RWPE1 (cell line): ENCODE data around the gene IFTAP.
"Not testable (repeated sequence)": the region's sequence is repeated elsewhere in the genome, so short reads cannot be mapped to it uniquely, and the experiment has no call there.

Experiments
- CTCF ChIA-PET: fragments of 350-600 bp; sonication (Branson Sonifier 250); formaldehyde crosslinking; extraction: SDS; loops from one replicate; lab custom pipeline; 2021; lab: Yijun Ruan, JAX
- POLR2A ChIA-PET: fragments of 400-600 bp; formaldehyde crosslinking; extraction: SDS; loops from one replicate; lab custom pipeline; 2020; ENCODE audit warnings: antibody characterized with exemption; ENCODE audit not compliant: low non-redundant PET; lab: Yijun Ruan, JAX
- DNase-seq: peaks from one replicate; pipeline ENCODE4 v3.0.0; 2012; ENCODE audit warnings: low spot score
- H3K27ac ChIP-seq: fragments of 450-650 bp; 2 replicates; pipeline ENCODE4 v1.5.1; 2017
- TF ChIP-seq, protein P1 (sequence below): fragments of 450-650 bp; conservative IDR thresholded peaks from 2 replicates; pipeline ENCODE4 v1.5.1; 2017; ENCODE audit warnings: low read depth, mild to moderate bottlenecking

Gene IFTAP

DNA sequence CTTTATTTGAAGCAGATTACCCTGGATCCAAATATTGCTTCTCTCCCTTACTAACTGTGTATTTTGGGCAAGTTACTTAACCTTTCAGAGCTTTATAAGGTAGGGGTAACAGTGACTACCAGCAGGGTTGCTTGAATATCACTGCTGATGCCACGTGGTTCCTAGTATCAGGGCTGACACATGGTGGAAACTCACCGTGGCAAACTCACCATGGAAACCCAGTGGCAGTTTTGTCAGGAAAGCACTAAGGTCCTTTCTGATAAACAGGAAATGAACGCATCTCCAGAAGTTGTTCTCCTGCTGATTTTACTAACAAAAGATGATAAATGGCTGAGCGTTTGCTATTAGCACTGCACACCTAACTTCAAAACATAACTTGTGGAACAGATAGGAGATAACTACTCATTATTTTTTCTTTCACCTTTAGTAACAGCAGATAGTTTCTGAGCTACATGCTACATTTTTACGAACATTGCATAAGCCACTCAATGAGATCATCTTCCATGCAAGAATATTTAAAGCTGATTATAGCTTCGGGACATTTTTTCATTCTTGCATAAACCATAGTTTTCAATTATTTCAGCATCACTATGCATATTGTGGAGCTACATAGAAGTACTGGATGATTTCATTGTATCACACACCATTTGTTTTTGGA is 63.4 kb downstream of the IFTAP start:
- H3K27ac ChIP-seq, result no peak overlapping the region
- DNase-seq, result no peak
- ChIA-PET POLR2A (no interaction called here), CTCF (interaction anchor here (0.5 kb wide), 1 partner anchor 884 kb away, joined by 4 read pairs; no protein-coding TSS in a partner anchor)
- TF ChIP-seq, protein P1, sequence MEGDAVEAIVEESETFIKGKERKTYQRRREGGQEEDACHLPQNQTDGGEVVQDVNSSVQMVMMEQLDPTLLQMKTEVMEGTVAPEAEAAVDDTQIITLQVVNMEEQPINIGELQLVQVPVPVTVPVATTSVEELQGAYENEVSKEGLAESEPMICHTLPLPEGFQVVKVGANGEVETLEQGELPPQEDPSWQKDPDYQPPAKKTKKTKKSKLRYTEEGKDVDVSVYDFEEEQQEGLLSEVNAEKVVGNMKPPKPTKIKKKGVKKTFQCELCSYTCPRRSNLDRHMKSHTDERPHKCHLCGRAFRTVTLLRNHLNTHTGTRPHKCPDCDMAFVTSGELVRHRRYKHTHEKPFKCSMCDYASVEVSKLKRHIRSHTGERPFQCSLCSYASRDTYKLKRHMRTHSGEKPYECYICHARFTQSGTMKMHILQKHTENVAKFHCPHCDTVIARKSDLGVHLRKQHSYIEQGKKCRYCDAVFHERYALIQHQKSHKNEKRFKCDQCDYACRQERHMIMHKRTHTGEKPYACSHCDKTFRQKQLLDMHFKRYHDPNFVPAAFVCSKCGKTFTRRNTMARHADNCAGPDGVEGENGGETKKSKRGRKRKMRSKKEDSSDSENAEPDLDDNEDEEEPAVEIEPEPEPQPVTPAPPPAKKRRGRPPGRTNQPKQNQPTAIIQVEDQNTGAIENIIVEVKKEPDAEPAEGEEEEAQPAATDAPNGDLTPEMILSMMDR, result no peak

DNA sequence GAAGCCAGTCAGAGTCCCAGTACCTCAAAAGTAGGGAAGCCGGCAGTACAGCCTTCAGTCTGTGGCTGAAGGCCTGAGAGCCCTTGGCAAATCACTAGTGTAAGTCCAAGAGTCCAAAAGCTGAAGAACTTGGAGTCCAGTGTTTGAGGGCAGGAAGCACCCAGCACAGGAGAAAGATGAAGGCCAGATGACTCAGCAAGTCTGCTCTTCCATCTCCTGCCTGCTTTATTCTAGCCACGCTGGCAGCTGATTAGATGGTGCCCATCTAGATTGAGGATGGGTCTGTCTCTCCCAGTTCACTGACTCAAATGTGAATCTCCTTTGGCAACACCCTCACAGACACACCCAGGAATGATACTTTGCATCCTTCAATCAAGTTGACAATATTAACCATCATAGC is 67.1 kb downstream of the IFTAP start:
- POLR2A ChIA-PET, CTCF ChIA-PET, DNase-seq, H3K27ac ChIP-seq: not testable (repeated sequence)

DNA sequence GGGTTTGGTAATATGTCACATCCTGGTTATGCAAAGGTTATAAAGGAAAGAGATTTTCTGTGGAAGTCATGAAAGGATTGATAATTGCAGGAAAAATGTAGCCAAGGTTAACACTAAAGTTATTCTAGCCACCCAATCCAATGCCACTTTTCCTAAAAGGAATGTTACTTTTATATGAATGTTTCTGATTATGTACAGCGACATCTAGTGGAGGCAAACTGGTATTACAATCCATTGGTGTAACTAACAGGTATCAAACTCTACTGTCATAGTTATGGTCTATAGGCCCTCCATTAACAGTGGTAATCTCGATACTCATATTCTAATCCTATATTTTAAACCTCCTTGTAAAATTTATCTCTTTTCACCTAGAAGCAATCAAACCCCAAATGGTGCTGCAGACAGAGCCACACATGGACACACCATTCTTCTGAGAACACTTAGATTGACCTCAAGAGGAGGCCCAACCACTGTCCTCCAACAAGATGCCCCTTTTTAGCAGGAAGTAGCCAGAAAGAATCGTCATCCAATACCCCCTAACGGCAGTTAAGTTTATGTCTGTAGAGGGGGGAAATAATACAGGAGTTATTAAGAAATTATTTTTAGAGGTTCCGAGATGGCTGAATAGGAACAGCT is 78.6 kb downstream of the IFTAP start:
- CTCF ChIA-PET, result interaction anchor here (0.7 to 1.3 kb wide), 4 partner anchors 74 to 166 kb away, joined by 3 to 7 read pairs (median 4); no protein-coding TSS in a partner anchor
- DNase-seq, result peak; percentile 9
- no peak overlapping the region for H3K27ac ChIP-seq

DNA sequence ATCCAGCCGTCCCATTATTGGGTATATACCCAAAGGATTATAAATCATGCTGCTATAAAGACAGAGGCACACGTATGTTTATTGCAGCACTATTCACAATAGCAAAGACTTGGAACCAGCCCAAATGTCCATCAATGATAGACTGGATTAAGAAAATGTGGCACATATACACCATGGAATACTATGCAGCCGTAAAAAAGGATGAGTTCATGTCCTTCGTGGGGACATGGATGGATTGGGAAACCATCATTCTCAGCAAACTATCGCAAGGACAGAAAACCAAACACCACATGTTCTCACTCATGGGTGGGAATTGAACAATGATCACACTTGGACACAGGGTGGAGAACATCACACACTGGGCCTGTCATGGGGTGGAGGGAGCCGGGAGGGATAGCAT is 85.2 kb downstream of the IFTAP start:
- CTCF ChIA-PET, H3K27ac ChIP-seq, POLR2A ChIA-PET, DNase-seq: not testable (repeated sequence)

More for the DNA sequence above, 78.6 kb downstream of the IFTAP start:
- TF ChIP-seq, protein P1, result peak; percentile 80
- POLR2A ChIA-PET, result no interaction called here

DNA sequence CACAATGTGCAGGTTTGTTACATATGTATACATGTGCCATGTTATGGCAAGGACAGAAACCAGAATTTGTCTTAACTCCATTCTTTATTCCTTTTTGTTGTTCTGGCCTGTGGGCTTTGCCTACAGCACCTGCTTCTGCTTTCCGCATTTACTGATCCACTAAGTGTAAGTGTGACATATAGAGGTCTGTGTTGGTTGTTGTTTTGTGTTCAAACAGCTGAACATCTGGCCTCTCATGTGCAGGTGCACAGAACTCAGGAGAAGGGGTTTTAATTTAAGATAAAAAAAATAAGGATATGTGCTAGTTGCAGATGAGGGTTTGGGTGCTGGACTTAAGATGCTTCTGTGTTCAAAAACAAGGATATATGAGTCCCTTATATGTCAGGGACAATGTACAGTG is 89.5 kb downstream of the IFTAP start:
- DNase-seq, result no peak
- ChIA-PET CTCF (interaction anchor here (0.7 kb wide), 1 partner anchor 1648 kb away, joined by 3 read pairs; no protein-coding TSS in a partner anchor), POLR2A (no interaction called here)
- TF ChIP-seq, protein P1, result no peak
- no peak overlapping the region for H3K27ac ChIP-seq

DNA sequence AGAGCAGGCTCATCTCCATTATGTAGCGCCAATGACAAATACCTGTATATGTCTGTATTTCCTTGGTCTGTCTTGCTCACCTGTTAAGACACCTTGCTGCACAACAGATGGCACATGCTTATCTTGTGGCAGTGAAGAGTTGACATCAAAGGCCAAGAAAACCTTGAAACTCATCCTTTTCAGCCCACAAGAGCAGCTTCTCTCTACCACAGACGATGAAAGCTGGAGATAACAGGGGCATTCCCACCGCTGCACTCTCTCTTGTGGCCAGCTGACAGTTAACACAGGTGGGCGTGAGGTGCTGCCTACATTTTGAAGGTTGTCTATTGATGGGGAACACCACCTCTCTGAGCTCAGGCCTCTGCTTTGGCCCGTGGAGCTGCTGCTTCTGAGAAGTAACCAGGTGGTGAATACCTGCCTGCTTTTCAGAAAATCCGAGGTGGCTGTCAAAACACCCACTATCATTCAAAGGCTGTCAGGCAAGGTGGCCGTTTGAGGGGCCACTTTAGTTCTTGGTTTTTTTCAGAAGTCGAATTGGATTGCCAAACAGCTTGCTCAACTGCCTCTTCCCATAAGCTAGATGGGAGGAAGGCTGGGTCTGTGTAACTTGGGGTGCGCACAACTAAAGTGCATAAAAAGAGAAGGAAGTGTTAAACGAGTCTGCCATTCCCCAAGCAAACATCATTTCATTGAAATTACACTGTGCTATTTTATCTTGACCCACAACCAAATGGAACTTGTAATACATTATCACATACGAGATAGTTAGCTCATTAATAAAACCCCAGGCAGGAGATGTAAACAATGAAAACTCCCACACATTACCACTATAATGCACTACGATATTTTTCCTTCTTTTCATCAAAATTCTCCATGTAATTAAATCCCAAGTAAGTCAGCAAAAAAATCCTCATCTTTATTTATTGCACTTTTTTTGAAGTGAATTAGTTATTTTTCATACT is 90.8 kb downstream of the IFTAP start:
- CTCF ChIA-PET, result no interaction called here
- DNase-seq, result no peak
- POLR2A ChIA-PET, result no interaction called here
- TF ChIP-seq, protein P1, result no peak
- no peak overlapping the region for H3K27ac ChIP-seq

DNA sequence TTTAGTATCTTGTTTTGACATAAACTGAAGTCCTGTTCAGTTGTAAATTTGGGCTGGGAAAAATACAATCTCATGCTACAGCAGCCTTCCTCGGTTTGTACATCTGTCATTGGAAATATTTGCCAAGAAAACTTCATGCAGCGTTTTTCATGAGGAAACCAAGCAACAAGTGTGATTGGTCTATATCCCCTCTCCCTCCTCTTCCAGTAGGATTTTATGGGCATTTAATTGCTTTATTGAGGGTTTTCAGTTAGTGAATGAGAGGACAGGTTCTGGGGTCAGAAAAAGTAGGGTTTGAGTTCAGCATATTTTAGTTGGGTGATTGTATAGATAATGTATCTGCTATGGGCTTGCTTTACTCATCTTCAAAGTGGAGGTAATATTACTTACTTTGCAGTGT is 93.8 kb downstream of the IFTAP start:
- no peak overlapping the region for H3K27ac ChIP-seq
- TF ChIP-seq, protein P1, result no peak
- POLR2A ChIA-PET, result no interaction called here
- CTCF ChIA-PET, result no interaction called here
- no peak for DNase-seq
